GM21423 (cell line): Measurements from ENCODE around the gene ZCCHC10.

Experiments
- ATAC-seq: cut with Tn5 transposase; IDR thresholded peaks from one replicate; pipeline ENCODE4 v1.9.1; 2021; ENCODE audit warnings: mild to moderate bottlenecking, moderate library complexity; ENCODE audit not compliant: unreplicated experiment

ZCCHC10 gene

GRCh38 chr5:133025804-133026663 is at the start of gene ZCCHC10:
ZCCHC10 (minus strand) TSS chr5:133026549; CDS start chr5:133026537, 12 bp downstream.
- ATAC-seq, result peak; percentile 95

- ATAC-seq, result no peak
Measured at GRCh38 chr5:133075572-133076536, 49.5 kb upstream of the ZCCHC10 start.

GRCh38 chr5:133072021-133072420 is 45.7 kb upstream of the ZCCHC10 start:
- ATAC-seq, result no peak

- ATAC-seq, result no peak
Measured at GRCh38 chr5:133066045-133066444, 39.7 kb upstream of the ZCCHC10 start.

- ATAC-seq, result no peak
Measured at GRCh38 chr5:133065471-133065870, 39.1 kb upstream of the ZCCHC10 start.

GRCh38 chr5:133063965-133064364 is 37.6 kb upstream of the ZCCHC10 start:
- ATAC-seq, result no peak

- no peak for ATAC-seq
Measured at GRCh38 chr5:133062276-133062675, 35.9 kb upstream of the ZCCHC10 start.

- no peak for ATAC-seq
Measured at GRCh38 chr5:133059621-133060020, 33.3 kb upstream of the ZCCHC10 start.

- no peak for ATAC-seq
Measured at GRCh38 chr5:133056891-133057290, 30.5 kb upstream of the ZCCHC10 start.

GRCh38 chr5:133054697-133055471 is 28.5 kb upstream of the ZCCHC10 start:
- ATAC-seq, result no peak

GRCh38 chr5:133053448-133053847 is 27.1 kb upstream of the ZCCHC10 start:
- ATAC-seq, result no peak

- peak; percentile 33 for ATAC-seq
Measured at GRCh38 chr5:133052317-133053175, 26.2 kb upstream of the ZCCHC10 start.

GRCh38 chr5:133051542-133052316 is 25.4 kb upstream of the ZCCHC10 start, which contains the start of gene HSPA4:
HSPA4 (plus strand) TSS chr5:133052013; CDS start chr5:133052251, 238 bp downstream.
- ATAC-seq, result peak; percentile 84

GRCh38 chr5:133051061-133051541 is 24.8 kb upstream of the ZCCHC10 start:
- ATAC-seq, result no peak

GRCh38 chr5:133050521-133050920 is 24.2 kb upstream of the ZCCHC10 start:
- ATAC-seq, result no peak

GRCh38 chr5:133049726-133050048 is 23.3 kb upstream of the ZCCHC10 start:
- no peak for ATAC-seq

GRCh38 chr5:133048993-133049725 is 22.8 kb upstream of the ZCCHC10 start:
- ATAC-seq, result no peak

- ATAC-seq, result no peak
Measured at GRCh38 chr5:133047404-133047803, 21.1 kb upstream of the ZCCHC10 start.
